Stimulated activated CD4-positive, alpha-beta T cell treated with anti-CD3 and anti-CD28 coated beads, Interleukin-1b, Interleukin-23, amount 100 ng/mL, for 1 hour (primary cell): ENCODE measurements around the gene PRR18.

Source experiments
- DNase-seq, 2 donors: peaks; one replicate each; pipeline ENCODE4 v3.0.0-alpha.2; 2020; ENCODE audit warnings: low read depth in 2 of 2

PRR18 gene

DNA sequence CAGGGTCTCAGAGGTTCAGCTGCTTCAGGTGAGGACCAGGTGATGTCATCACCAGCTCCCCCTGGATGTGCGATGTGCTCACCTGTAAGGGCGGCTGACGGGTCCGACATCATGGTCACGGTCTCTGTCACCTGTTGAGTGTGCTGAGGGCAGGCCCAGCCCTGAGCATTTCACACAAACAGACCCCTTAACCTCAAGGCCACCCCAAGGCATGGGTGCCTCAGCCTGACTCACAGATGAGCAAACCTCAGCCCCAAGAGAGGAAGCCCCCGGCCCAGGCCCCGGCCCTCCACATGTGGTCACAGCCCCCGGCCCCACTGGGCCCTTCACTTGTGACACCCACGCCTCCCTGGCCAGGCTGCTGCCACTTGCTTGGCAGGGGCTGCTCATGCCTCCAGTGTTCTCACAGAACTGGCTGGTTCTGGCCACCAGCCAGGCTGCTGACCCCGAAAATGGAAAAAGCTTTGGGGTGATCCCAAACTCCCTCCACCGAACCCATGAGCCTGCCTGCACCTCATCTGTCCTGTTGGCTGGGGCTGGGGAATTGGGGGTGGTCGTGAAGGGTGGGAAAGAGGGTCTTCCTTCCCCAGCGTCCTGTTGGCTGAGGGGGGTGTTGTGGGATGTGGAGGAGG is 33.3 kb downstream of the PRR18 start:
- DNase-seq = no peak

DNA sequence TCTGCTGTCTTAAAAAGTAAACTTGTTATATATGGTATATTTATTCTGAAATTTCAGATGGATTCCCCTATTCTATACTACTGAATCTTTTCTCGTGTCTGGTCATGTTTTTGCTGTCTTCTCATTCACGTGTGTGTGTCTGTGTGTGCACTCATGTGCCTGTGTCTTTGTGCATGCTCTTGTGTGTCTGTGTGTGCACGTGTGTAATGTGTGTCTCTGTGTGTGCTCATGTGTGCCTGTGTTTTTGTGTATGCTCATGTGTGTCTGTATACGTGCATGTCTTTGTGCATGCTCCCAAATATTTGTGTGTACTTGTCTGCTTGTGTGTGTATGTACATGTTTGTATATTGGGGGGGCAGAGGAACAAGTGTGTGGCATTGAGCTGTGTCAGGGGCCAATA is 34.0 kb downstream of the PRR18 start:
- no peak for DNase-seq

DNA sequence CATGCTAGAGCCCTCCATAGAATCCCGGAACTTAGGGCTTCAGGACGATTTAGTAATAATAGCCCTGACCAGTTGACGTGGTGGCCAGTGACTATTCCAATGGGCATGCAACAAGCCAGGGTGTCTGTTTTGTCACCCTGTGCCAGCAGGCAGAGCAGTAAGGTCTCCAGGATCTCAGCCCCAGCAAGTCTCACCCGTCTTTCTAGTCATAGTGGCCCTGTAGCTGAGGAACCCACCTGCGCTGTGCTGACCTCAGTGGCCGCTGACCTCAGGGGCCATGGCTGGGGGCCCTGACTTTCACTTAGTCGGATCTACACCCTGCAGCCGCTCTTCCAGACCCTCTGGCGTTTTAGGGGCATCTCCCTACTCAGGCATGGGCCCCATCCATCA is 36.8 kb downstream of the PRR18 start:
- no peak for DNase-seq

DNA sequence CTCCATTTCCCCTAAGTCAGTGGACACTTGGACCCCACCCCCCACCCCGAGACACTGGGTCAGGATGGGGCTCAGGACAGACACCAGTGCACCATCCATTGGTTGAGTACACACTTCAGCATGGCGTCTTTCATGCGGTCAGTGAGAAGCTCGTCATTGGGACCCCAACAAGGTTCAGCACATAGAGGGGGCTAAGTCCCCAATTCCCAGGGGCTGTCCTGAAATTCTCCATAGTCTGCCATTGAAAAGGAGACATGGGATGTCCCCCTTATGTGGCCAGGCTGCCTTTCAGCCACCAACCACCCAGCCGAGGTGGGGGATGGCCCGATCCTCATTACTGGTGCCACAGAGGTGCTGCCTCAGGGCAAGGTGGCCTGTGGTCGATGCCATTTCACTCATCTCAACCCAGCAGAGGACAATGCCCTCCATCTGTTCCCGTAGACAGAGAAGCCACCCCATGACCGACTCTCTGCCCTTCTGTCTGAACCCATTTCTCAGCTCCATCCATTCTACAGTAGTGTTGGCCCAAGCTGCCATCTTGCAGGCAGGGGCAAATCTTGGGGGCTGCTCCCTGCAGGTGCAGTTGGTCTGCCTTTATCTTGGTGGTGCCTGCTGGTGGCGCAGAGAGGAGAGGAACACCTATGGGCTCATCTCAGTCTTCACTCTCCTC is 37.4 kb downstream of the PRR18 start:
- no peak for DNase-seq

DNA sequence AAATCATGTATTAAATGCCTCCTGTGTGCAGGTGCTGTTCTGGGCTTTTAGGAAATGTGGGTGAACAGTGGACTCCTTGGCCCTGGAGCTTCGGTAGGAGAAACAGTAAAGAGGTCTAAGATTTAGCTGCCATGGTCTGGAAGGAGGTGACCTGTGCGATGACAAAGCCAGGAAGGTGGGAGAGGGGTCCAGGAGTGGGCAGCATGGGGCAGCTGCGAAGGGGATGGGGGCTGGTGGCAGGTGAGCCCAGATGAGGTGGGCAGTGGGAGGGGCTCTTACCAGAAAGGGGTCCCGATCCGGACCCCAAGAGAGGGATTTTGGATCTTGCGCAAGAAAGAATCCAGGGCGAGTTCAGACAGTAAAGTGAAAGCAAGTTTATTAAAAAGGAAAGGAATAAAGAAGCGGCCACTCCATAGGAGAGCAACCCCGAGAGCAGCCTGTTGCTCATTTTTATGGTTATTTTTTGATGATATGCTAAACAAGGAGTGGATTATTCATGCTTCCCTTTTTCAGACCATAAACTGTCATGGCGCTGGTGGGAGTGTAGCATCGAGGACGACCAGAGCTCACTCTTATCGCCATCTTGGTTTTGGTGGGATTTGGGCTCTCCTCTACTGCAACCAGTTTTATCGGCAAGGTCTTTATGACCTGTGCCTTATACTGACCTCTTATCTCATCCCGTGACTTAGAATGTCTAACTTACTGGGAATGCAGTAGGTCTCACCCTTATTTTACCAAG is 38.7 kb downstream of the PRR18 start:
- DNase-seq = no peak

DNA sequence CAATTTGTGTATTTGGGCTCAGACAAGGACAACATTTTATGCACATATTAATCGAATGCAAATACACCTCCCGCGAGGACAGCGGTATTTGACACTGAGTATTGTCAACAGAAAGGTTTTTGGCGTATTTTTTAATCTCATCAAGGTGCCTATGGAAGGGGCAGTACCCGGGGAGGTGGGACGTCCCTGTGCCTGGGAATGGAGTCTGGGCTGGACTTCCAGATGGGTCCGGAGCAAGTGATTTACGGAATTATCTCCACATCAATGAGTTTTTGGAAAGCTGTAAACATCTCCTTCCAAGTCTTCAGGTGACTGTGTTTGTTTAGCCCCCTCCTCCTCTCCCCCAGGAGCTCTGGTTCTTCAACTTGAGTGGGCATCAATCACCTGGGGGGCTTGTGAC is 39.8 kb downstream of the PRR18 start:
- DNase-seq = no peak

DNA sequence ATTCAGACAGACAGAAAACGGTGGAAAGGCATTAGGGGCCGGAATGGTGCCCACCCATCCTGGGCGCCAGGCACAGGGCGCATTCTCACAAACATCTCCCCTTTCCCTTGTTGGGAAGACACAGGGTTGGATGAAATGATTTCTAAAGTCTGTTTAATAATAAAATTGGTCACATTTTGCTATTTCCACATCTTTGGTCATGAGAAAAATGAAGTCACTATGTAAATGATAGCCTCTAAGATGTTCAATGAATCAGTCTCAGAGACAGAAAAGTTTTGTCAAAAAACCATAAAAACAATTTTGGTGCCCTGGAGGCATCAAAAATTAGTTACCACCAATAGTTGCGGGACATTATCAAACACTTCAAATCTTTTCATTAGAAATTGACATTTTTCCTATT is 40.7 kb downstream of the PRR18 start:
- DNase-seq = no peak

DNA sequence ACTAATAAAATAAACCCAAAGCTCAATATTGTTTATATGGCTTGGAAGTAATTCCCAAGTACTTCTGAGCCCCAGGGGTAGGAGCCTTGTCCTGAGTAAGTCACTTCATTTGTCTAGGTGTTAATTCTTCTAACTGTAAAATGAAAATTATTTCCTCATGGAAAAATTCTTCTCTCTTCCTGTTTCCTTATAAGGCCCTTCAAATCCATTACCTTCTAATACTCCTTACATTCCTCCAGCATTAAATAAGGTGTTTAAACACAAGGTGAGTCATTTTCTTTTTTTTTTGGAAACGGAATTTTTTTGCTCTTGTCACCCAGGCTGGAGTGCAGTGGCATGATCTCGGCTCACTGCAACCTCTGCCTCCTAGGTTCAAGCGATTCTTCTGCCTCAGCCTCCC is 41.9 kb downstream of the PRR18 start:
- no peak for DNase-seq

DNA sequence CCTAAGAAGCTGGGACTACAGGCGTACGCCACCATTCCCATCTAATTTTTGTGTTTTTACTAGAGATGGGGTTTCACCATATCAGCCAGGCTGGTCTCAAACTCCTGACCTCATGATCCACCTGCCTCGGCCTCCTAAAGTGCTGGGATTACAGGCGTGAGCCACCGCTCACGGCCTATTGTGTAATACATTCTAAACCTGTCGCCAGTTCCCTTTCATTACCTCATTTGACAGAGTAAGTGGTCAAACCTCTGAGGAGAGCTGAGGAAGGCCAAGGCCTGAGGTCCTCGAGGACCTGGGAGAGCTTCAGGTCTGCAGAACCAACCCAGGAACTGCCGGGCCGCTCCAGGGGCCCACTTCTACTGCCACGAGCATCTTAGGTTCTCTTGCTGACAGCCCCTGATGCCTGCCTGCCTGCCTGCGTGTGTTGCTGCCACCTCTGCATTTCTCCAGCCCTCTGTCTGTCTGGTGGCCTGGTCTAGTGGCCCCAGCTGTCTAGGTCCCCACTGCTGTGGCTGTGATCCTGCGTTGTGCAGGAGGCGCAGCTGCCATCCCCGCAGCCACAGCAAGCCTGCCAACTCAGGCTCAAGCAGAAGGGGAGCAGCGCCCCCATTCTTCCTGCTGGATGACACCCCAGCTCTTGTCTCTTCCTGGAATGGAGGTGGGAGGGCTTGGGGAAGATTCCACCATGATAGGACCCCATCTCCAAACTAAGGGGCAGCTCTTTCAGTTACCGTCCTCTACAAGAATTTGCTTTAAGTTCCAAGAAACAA is 45.3 kb downstream of the PRR18 start:
- DNase-seq = no peak

DNA sequence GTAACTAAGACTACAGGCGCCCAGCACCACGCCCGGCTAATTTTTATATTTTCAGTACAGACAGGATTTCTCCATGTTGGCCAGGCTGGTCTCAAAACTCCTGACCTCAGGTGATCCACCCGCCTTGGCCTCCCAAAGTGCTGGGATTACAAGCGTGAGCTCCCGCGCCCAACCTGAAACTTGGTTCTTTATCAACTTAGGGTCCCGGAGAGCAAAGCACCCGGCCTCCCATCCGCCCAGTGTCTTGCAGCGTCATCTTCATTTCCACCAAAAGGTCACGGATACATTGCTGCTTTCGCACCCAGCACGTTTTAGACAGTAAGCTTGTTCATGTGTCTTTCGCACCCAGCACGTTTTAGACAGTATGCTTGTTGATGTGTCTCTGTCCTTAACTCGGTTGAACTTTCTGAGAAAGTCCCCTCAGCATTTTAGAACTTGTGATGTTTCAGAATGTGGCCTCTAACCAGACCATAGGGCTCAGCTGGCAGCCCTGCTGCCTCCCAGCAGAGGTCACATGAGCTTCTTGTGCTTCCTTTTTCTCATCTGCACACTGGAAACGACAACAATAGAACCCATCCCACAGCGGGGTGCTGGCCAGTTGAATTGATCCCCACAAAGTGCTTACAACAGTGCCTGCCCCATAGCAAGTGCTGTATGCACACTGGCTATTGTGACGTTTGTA is 48.8 kb downstream of the PRR18 start:
- no peak for DNase-seq

DNA sequence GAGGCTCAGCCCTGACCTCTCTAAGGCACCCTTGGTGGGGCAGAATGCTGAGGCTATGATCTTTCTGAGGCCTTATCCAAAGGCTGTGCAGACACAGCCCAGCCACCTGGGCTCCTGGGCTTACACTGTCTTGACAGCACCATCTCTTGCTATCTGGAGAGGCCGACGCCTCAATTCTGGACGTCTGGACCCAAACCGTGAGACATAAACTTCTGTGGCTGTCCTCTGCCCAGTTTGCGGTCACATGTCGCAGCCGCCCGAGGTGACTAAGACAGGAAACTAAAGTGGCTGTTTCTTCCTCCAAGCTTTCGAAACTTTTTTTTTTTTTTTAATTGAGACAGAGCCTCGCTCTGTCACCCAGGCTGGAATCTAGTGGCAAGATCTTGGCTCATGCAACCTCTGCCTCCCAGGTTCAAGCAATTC is 49.3 kb downstream of the PRR18 start:
- peak in 1 of 2 donors; percentile 26 for DNase-seq

DNA sequence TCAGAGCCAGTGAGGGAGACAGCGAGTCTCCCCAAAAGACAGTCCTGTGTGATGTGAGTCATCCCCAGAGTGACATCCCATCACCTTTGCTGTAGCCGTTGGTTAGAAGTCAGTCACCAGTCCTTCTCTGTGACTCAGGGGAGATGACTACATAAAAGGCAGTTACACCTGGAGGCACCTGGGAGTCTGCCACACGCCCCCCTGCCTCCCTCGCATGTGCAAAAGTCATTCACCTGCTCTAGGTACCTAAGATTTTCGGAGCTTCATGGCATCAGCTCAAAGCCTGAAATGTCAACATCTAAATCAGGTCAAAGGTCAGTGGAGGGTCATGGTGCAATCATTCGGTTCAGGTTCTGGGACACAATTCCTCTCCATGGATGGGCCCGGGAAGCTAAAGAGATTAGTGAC is 50.3 kb downstream of the PRR18 start:
- peak in 1 of 2 donors; percentile 22 for DNase-seq
